HepG2 (cell line): ENCODE data around the gene SLC26A9. TPM values are rescaled to one million over a fixed set of nuclear protein-coding genes. Genes with fewer than 3 reads are reported as not detected.

Experiments used
- ATAC-seq: fragments of 200-7000 bp; cut with Tn5 transposase; 3 replicates; pipeline ENCODE4 v1.9.1; 2020; ENCODE audit warnings: mild to moderate bottlenecking, moderate library complexity
- BruUV-seq: library from RNA; stranded (reverse); fragments of 400-500 nt; replicated peaks from 2 replicates; lab custom pipeline; 2021; lab: Mats Ljungman, UMichigan
- CTCF ChIA-PET: fragments of 300-600 bp; formaldehyde crosslinking; extraction: SDS; loops from one replicate; lab custom pipeline; 2021; ENCODE audit warnings: low total read pairs, inconsistent platforms, low intra/inter-chr PET ratio; lab: Yijun Ruan, JAX
- POLR2A ChIA-PET: fragments of 350-600 bp; sonication (Branson Sonifier 250); formaldehyde crosslinking; loops from one replicate; lab custom pipeline; 2020; ENCODE audit warnings: antibody characterized with exemption, inconsistent platforms; lab: Yijun Ruan, JAX
- DNase-seq: peaks from one replicate; pipeline ENCODE4 v3.0.0-alpha.2; 2015; ENCODE audit warnings: low spot score
- FAIRE-seq: peaks from 3 replicates; lab custom pipeline; 2011; peaks lifted over from hg19 to GRCh38; lab: Jason Lieb, UNC
- H2AFZ ChIP-seq: one replicate; pipeline ENCODE4 v1.6.1; 2011; ENCODE audit warnings: low read length, inconsistent platforms
- H3K27ac ChIP-seq: fragments of 300-600 bp; 3 replicates; pipeline ENCODE4 v1.8.0; 2011; ENCODE audit warnings: mixed run types, mild to moderate bottlenecking, mixed read lengths, low read length, inconsistent platforms; ENCODE audit not compliant: insufficient read depth; ENCODE audit errors: extremely low read length
- H3K27me3 ChIP-seq, 2 experiments: fragments of 200-600 bp in 1 of 2; 2 replicates in 1 of 2; 3 replicates in 1 of 2; pipeline versions ENCODE4 v1.6.0 to v1.8.0; 2011; ENCODE audit warnings: low read length in 2 of 2, mild to moderate bottlenecking in 2 of 2, moderate library complexity in 2 of 2, inconsistent platforms in 1 of 2; ENCODE audit not compliant: insufficient read depth in 2 of 2, control insufficient read depth in 1 of 2
- H3K36me3 ChIP-seq, 2 experiments: fragments of 200-600 bp in 1 of 2; replicated peaks in 1 of 2; 2 replicates in 1 of 2; 3 replicates in 1 of 2; pipeline versions ENCODE4 v1.5.1 to v1.8.0; 2011; ENCODE audit warnings: low read length in 2 of 2, inconsistent platforms in 1 of 2; ENCODE audit not compliant: insufficient read depth in 2 of 2, control insufficient read depth in 1 of 2
- H3K4me1 ChIP-seq: 2 replicates; pipeline ENCODE4 v1.5.1; 2012; ENCODE audit warnings: low read length, inconsistent platforms; ENCODE audit not compliant: insufficient read depth
- H3K4me2 ChIP-seq: 2 replicates; pipeline ENCODE4 v1.6.0; 2011; ENCODE audit warnings: low read depth, low read length, inconsistent platforms
- H3K4me3 ChIP-seq, 3 experiments: fragments of 200-600 bp in 1 of 3; sonication (generic), shearing (Covaris generic) in 1 of 3; replicated peaks in 1 of 3; 2 replicates each; pipeline ENCODE4 v1.5.1; 2011 to 2016; ENCODE audit warnings: low read length in 3 of 3, inconsistent platforms in 2 of 3, low read depth in 2 of 3, mild to moderate bottlenecking in 2 of 3, control low read depth in 1 of 3, mixed read lengths in 1 of 3; ENCODE audit not compliant: insufficient read depth in 1 of 3
- H3K79me2 ChIP-seq: one replicate; pipeline ENCODE4 v1.6.1; 2011; ENCODE audit warnings: low read length, inconsistent platforms; ENCODE audit not compliant: insufficient read depth
- H3K9ac ChIP-seq: 2 replicates; pipeline ENCODE4 v1.6.0; 2011; ENCODE audit warnings: mild to moderate bottlenecking, low read depth, low read length, inconsistent platforms; ENCODE audit not compliant: insufficient read depth
- H3K9me3 ChIP-seq: 2 replicates; pipeline ENCODE4 v1.5.1; 2012; ENCODE audit warnings: mild to moderate bottlenecking, low read length
- H4K20me1 ChIP-seq: 2 replicates; pipeline ENCODE4 v1.6.0; 2011; ENCODE audit warnings: inconsistent platforms, mild to moderate bottlenecking, low read length, moderate library complexity; ENCODE audit not compliant: insufficient read depth
- CREB3 ChIP-seq: sonication (generic); formaldehyde crosslinking; IDR thresholded peaks from 2 replicates; pipeline ENCODE4 v1.5.0; 2020; ENCODE audit warnings: missing genetic modification reagents
- ELF4 ChIP-seq: sonication (generic); formaldehyde crosslinking; IDR thresholded peaks from 2 replicates; pipeline ENCODE4 v1.5.0; 2020; ENCODE audit warnings: missing genetic modification reagents, mild to moderate bottlenecking, moderate library complexity, borderline replicate concordance
- KMT2B ChIP-seq: IDR thresholded peaks from 2 replicates; pipeline ENCODE4 v1.6.1; 2016; ENCODE audit warnings: missing genetic modification reagents, missing compliant biosample characterization
- LRRFIP1 ChIP-seq: sonication (generic); formaldehyde crosslinking; conservative IDR thresholded peaks from 2 replicates; pipeline ENCODE4 v1.4.0; 2020; ENCODE audit warnings: missing genetic modification reagents
- SRSF4 ChIP-seq: fragments of 200-400 bp; formaldehyde crosslinking; IDR thresholded peaks from one replicate; pipeline ENCODE4 v1.6.1; 2018; ENCODE audit warnings: mild to moderate bottlenecking, low read depth, low read length, moderate library complexity; ENCODE audit not compliant: poor library complexity, severe bottlenecking
- TFDP1 ChIP-seq: IDR thresholded peaks from 2 replicates; pipeline ENCODE4 v1.6.1; 2016; ENCODE audit warnings: missing compliant biosample characterization, missing genetic modification reagents, borderline replicate concordance
- TFDP2 ChIP-seq: sonication (generic); formaldehyde crosslinking; IDR thresholded peaks from 2 replicates; pipeline ENCODE4 v1.4.0; 2020; ENCODE audit warnings: missing genetic modification reagents
- ZNF232 ChIP-seq: sonication (generic); formaldehyde crosslinking; IDR thresholded peaks from 2 replicates; pipeline ENCODE4 v1.4.0; 2020; ENCODE audit warnings: missing genetic modification reagents, borderline replicate concordance
- ZNF614 ChIP-seq: IDR thresholded peaks from 2 replicates; pipeline ENCODE4 v1.6.1; 2018; ENCODE audit warnings: missing biosample characterization, missing genetic modification reagents, inconsistent platforms, borderline replicate concordance
- ZNF841 ChIP-seq: sonication (generic); formaldehyde crosslinking; IDR thresholded peaks from 2 replicates; pipeline ENCODE4 v1.8.1; 2023; ENCODE audit warnings: missing genetic modification reagents, borderline replicate concordance
- WGBS: methylation state at CpG from one replicate; pipeline ENCODE4 v1.1.6; 2017; ENCODE audit warnings: low lambda C conversion rate; 5-methylcytosine and 5-hydroxymethylcytosine counted together
- in situ Hi-C: cut with HindIII; loops from 2 replicates; pipeline ENCODE4 v1.10.0; 2017; ENCODE audit warnings: low pct_unique_long_range_greater_than_20kb; ENCODE audit not compliant: extremely low pct_ligation_motif_present
- intact Hi-C: fragments of 100-400 bp; cut with micrococcal nuclease; formaldehyde crosslinking; loops from one replicate; pipeline ENCODE4 v1.10.0; 2022; ENCODE audit not compliant: unreplicated experiment
- polyA plus RNA-seq, 8 experiments: library from polyadenylated mRNA; depleted of rRNA in 3 of 8; stranded (reverse) in 7 of 8; unstranded in 1 of 8; fragments of >200 nt; fragmentation: Illumina TruSeq in 4 of 8; extraction: Trizol in 4 of 8; gene quantifications; 2 replicates each; pipeline versions ENCODE4 v1.2.1 to v1.2.3, GENCODE V29; 2011 to 2016; ENCODE audit warnings: low read depth in 4 of 8, missing spikeins in 1 of 8, mixed read lengths in 1 of 8; ENCODE audit not compliant: insufficient read depth in 1 of 8
- total RNA-seq, 5 experiments: library from RNA; depleted of rRNA; stranded (reverse); fragments of >200 nt; fragmentation: Illumina TruSeq; extraction: Trizol; gene quantifications; 2 replicates each; pipeline ENCODE4 v1.2.3, GENCODE V29; 2016; ENCODE audit warnings: low read depth in 1 of 5

The SLC26A9 gene
- total and polyA plus RNA-seq, 2 of the 13 experiments (the other 11 are each of a cell fraction or from before 2014, with no cell fraction given) = 0.11 to 0.15 TPM

GRCh38 chr1:205971082-205971481 lies 27.8 kb upstream of the SLC26A9 start (continued):
- TF ChIP-seq TFDP2 (no peak), ZNF841 (CRISPR knock-in tag) (no peak)

GRCh38 chr1:205970486-205970885 lies 27.2 kb upstream of the SLC26A9 start:
- ChIA-PET POLR2A (no interaction called here), CTCF (no interaction called here)
- H3K79me2 ChIP-seq = no peaks in the 10 kb centered on the region
- no peaks in the 10 kb centered on the region for H3K9me3 ChIP-seq
- DNase-seq (no peak), ATAC-seq (no peak), FAIRE-seq (no peak)
- H3K4me3 ChIP-seq = no peak overlapping the region
- H3K4me2 ChIP-seq = no peak overlapping the region
- intact Hi-C loops = no loop called here
- no peak overlapping the region for H2AFZ ChIP-seq
- H4K20me1 ChIP-seq = no peaks in the 10 kb centered on the region
- in situ Hi-C loops = no loop called here
- peaks cover 1 to 18% of the 10 kb centered on the region in 2 experiments; a peak in 3 of 5 replicates for H3K27me3 ChIP-seq
- no peaks in the 10 kb centered on the region for H3K4me1 ChIP-seq
- H3K9ac ChIP-seq = no peak overlapping the region
- H3K27ac ChIP-seq = no peak overlapping the region
- no TSS peak for BruUV-seq
- WGBS = 0% methylated on average over 1 of the region's 1 CpG
- TF ChIP-seq ZNF614 (CRISPR knock-in tag) = no peak
- TF ChIP-seq SRSF4 = no peak
- no peak for TF ChIP-seq ZNF232 (CRISPR knock-in tag)
- TF ChIP-seq, all 625 proteins: peak for 0
- H3K36me3 ChIP-seq = no peaks in the 10 kb centered on the region; a peak in 1 of 5 replicates

GRCh38 chr1:205969229-205969628 lies 26.0 kb upstream of the SLC26A9 start:
- CTCF ChIA-PET = no interaction called here
- H3K9ac ChIP-seq = no peak overlapping the region
- H3K79me2 ChIP-seq = no peaks in the 10 kb centered on the region
- FAIRE-seq (no peak), DNase-seq (no peak), ATAC-seq (no peak)
- H3K27me3 ChIP-seq = peaks cover 1 to 26% of the 10 kb centered on the region in 2 experiments; a peak in 3 of 5 replicates
- in situ Hi-C loops (loop anchor here (5.0 kb wide), 1 partner anchor 42 kb away; no protein-coding TSS in a partner anchor), intact Hi-C loops (no loop called here)
- POLR2A ChIA-PET = no interaction called here
- H3K36me3 ChIP-seq = no peaks in the 10 kb centered on the region; a peak in 1 of 5 replicates
- H2AFZ ChIP-seq = no peak overlapping the region
- 60% methylated on average over 8 of the region's 8 CpGs for WGBS
- H3K27ac ChIP-seq = no peak overlapping the region
- no peaks in the 10 kb centered on the region for H4K20me1 ChIP-seq
- H3K4me1 ChIP-seq = no peaks in the 10 kb centered on the region
- no peak overlapping the region for H3K4me3 ChIP-seq
- no peak overlapping the region for H3K4me2 ChIP-seq
- no peaks in the 10 kb centered on the region for H3K9me3 ChIP-seq
- BruUV-seq = no TSS peak
- TF ChIP-seq ELF4 (CRISPR knock-in tag) (no peak), LRRFIP1 (CRISPR knock-in tag) (no peak), KMT2B (no peak), CREB3 (no peak), TFDP1 (no peak)
